GM12875 (cell line): ENCODE measurements around the gene IFNGR1.

ENCODE experiments used
- H3K4me3 ChIP-seq: one replicate; pipeline ENCODE4 v1.5.1; 2011; ENCODE audit warnings: low read depth, low read length, control low read depth
- CTCF ChIP-seq: IDR thresholded peaks from 2 replicates; pipeline ENCODE4 v1.5.1; 2011; ENCODE audit warnings: low read depth, mild to moderate bottlenecking, control low read depth, inconsistent platforms, low read length, moderate library complexity, borderline replicate concordance; ENCODE audit not compliant: insufficient read depth

IFNGR1 gene

GRCh38 chr6:137236581-137237355, 17.6 kb upstream of the IFNGR1 start:
- no peak for TF ChIP-seq CTCF
- no peak overlapping the region for H3K4me3 ChIP-seq

GRCh38 chr6:137235686-137236085, 16.5 kb upstream of the IFNGR1 start:
- no peak for TF ChIP-seq CTCF
- H3K4me3 ChIP-seq: no peak overlapping the region

- TF ChIP-seq CTCF: no peak
Observed at GRCh38 chr6:137233911-137234863, 15.0 kb upstream of the IFNGR1 start.

GRCh38 chr6:137231895-137232294, 12.7 kb upstream of the IFNGR1 start:
- TF ChIP-seq CTCF: no peak
- no peak overlapping the region for H3K4me3 ChIP-seq

More at GRCh38 chr6:137233911-137234863, 15.0 kb upstream of the IFNGR1 start:
- no peak overlapping the region for H3K4me3 ChIP-seq

DNA sequence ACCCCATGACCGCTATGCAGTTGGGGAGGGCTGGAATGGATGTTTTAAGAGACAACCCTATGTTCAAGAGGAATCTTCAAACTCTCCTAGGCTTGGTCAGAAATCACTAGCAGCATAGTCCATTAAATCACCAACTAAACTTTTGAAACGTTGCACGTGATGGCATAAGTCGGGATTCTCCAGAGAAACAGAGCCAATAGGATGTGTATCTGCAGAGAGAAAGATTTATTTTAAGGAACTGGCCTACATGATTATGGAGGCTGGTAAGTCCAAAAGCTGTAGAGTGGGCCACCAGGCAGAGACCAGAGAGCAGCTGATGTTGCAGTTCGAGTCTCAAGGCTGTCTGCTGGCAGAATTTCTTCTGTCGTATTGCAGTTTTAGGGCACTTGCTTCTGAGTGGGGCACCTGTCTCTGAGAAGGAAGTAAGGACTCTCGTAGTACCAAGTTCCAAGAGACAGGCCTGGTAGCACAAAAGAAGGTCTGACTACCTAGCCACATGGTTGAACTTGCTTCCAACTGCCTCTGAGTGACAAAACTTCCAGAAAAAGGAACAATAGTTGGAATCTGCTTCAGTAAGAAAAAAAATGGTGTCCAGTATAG, 11.9 kb upstream of the IFNGR1 start:
- no peak for TF ChIP-seq CTCF
- H3K4me3 ChIP-seq: no peak overlapping the region

DNA sequence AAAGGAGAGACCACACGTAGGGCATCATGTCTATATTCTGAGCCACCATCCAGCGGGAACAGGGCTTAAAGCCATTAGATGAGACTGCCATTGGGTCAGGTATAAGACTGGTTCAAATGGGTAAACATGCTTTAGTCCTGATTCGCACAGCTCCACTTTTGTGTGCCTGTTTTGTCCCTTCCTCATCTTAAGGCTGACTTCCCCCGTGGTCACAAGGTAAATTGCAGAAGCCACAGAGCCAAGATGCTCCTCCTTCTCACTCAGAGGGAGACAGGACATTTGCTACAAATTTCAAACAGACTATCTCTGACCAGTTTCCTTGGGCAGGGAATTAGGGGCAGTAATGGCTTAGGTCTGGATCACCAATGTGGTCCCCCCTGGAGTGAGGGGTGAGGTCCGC, 11.4 kb upstream of the IFNGR1 start:
- 0 out of 2 replicates have a peak, but pooled peaks have one; percentile 5 for TF ChIP-seq CTCF

More for the DNA sequence above, 11.4 kb upstream of the IFNGR1 start:
- H3K4me3 ChIP-seq: no peak overlapping the region
